GM18870 (cell line): ENCODE measurements around the gene INPP5J.
"Not testable (repeated sequence)": the region's sequence is repeated elsewhere in the genome, so short reads cannot be mapped to it uniquely, and the experiment has no call there.

ENCODE experiments used
- ATAC-seq: cut with Tn5 transposase; IDR thresholded peaks from one replicate; pipeline ENCODE4 v1.9.1; 2021; ENCODE audit warnings: moderate library complexity; ENCODE audit not compliant: unreplicated experiment

The INPP5J gene

DNA sequence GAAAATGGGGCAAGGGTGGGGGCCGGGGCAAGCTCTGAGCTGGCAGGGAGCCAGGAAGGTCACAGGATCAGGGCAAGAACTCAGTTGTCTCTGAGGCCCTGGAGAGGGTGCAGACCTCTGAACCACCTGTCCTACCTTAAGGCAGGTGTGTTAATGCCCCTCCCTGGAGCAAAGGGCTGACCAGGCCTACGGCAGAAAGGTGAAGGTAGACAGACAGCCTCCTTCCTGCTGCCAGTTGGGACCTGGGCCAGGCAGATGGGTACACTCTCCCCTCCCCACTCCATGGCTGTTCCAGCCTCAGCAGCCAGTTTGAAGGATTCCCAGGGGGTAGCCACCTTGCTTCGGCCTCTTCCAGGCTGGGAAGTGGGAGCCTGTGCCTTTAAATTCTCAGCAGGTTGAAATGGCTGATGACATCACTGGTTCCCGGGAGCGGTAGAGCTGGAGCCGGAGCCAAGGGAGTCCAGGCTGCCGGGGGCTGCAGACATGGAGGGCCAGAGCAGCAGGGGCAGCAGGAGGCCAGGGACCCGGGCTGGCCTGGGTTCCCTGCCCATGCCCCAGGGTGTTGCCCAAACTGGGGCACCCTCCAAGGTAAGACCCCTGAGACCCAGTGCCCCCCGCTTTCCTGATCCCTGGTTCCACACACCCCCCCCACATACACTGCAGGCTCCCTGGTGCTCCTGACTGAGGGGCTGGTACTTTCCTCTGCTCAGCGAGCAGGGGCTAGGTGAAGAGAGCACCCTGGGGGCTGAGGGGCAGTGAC is at the start of gene INPP5J:
INPP5J (plus strand) TSS at position 435 of the 760 bp plus-strand sequence; CDS start at position 484, 49 bp downstream.
- no peak for ATAC-seq

GRCh38 chr22:31073125-31073524 is 49.6 kb upstream of the INPP5J start:
- not testable (repeated sequence) for ATAC-seq

DNA sequence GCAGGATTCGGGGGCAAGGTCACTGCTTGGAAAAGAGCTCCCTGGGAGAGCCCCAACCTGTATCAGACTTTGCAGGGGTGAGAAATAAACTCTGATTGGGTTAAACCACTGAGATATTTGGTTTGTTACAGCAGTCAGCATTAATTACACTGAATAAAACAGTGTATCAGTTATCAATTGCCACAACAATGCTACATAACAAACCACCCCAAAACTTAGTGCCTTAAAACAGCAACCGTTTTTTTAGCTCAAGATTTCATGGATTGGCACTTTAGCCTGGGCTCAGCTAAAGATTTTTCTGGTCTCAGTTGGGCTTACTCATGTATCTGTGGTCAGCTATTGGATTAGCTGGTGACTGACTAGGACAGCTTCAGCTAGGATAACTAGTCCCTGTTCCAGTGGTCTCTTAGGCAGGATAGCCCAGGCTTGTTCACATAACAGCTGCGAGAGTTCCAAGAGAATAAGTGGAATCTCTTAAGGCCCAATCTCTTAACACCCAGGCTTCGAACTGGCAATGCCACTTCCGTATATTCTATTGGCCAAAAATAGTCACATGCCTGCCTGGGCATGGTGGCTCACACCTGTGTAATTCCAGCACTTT is 49.1 kb upstream of the INPP5J start:
- ATAC-seq, result not testable (repeated sequence)

DNA sequence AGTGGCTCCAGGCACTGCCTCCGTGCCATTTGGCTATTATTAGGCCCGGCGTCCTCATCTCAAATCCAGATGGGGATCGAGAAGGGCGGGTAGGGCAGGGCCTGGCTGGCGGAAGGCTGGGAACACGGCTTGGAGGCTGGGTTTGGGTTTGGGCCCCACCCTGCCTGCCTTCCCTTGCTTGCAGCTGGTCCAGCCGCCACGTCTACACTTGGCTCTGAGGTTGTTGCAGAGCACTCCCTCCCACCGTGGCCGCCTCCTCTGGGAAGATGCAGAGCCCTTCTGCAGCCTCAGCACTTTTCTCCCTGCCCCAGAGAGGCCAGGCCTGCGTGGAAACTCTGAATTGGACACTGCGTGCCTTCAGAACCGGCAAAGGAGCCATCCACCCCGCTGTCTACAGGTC is 46.8 kb upstream of the INPP5J start:
- ATAC-seq, result no peak

DNA sequence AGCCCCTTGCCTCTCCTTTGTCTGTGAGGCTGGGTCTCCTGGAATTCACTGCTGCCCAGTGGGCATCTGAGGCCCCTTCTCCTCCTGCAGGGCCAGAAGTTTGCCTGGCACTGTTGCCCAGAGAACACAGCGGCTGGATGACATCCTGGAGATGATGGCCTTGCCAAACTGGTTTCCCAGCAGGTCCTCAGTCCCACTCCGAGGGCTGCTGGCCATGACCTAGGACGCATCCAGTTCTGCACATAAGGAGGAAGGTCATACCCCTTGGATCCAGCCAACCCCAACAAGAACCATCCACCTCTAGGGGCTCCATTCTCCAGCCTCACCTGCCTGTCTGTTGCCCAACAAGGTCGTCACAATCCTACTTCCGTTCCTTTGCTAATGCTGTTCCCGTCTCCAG is 45.1 kb upstream of the INPP5J start:
- no peak for ATAC-seq

- not testable (repeated sequence) for ATAC-seq
These were observed 44.4 kb upstream of the INPP5J start for GRCh38 chr22:31078389-31078788.

GRCh38 chr22:31079095-31079642 is 43.6 kb upstream of the INPP5J start:
- ATAC-seq, result no peak

DNA sequence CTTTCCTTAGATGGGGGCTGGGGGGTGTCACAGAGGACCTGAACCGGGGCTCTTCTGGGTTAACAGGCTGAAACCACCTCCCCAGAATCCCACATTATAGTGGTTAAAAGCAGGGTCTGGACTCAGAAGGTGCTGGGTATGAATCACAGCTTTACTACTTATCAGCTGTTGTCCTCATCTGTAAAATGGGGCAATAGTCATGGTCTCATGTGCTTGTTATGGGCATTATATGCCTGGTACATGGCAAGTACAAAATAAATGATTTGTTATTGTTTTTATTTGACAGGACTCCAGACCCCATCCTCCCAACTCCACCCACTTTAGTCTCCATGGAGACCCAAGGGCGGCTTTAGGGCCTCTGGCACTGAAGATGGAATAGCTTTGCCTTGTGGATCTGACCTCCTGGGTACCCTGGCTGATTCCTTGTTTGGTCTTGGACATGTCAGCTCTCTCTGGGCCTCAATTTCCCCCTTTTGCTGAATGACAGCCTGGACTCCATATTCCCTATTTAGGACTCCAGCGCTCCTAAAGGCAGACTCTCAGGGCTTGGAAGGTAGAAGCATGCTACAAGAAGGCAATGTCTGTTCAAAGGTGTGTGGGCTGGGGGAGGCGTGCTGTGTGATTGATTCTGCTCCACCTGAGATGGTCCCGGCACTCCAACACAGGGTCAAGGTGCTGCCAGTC is 42.5 kb upstream of the INPP5J start:
- no peak for ATAC-seq

- ATAC-seq, result peak; percentile 53
These were observed 41.7 kb upstream of the INPP5J start, which contains the start of gene SMTN for GRCh38 chr22:31080848-31081649. TSS of gene SMTN (plus strand) at chr22:31081318. CDS start at chr22:31083259, 1,941 bp downstream.

GRCh38 chr22:31081963-31082605 is 40.7 kb upstream of the INPP5J start:
- ATAC-seq, result no peak

GRCh38 chr22:31082606-31083376 is 40.0 kb upstream of the INPP5J start:
- no peak for ATAC-seq

DNA sequence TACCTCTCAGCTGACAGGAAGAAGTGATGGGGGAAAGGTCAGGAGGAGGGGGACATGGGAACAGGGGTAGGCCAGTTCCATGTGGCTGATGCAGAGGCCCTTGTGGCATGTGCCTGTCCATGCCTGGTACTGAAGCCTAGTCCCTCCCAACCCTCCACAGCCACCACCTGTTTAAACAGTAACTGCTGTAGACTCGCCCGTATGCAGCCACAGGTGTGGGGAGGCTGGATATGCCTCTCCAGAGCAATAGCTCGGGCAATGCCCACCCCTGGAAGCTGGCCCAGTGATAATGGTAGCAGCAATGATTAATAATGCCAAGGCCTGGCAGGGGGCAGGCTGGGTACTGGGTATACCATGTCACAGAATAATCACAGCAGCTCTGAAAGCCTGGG is 39.4 kb upstream of the INPP5J start:
- ATAC-seq, result no peak

DNA sequence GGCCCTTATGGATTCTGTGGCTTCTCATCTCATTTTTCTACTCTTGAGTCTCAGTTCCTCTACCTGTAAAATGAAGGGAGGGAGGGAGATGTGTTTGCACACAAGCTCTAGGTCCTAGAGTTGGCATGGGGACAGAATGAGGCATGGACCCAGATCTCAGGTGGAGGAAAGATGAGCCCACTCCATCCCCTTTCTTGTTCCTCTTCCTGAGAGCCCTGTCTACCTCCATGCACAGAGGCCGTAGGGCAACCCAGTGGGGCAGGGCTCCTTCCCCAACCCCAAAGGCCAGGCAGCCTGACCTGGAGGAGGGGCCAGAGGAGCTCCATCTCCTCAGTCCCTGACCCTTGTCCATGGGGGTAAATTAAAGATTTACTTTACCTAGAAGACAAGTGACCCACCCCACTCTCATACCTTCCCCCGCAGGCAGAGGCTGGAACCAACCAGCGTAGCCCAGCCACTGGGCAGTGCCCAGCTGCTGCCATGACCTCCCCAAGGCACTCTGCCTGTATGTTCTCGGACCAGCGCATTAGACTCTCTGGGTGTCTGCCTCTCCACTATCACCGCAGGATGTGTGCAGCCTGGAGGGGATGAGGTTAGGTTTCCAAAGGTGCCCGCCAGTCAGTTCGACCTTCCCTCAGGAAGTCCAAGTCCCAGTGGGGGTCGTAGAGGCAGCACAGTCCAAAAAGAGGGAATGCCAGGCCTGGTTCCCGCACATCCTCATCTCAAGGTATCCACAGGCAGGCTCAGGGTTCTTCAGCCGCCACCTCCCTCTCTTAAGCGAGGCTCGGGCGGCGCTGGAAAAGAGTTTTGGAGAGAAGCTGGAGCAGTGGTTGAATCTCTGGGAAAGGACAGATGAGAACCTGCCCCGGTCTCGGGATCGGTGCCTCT is 38.6 kb upstream of the INPP5J start:
- ATAC-seq, result no peak

DNA sequence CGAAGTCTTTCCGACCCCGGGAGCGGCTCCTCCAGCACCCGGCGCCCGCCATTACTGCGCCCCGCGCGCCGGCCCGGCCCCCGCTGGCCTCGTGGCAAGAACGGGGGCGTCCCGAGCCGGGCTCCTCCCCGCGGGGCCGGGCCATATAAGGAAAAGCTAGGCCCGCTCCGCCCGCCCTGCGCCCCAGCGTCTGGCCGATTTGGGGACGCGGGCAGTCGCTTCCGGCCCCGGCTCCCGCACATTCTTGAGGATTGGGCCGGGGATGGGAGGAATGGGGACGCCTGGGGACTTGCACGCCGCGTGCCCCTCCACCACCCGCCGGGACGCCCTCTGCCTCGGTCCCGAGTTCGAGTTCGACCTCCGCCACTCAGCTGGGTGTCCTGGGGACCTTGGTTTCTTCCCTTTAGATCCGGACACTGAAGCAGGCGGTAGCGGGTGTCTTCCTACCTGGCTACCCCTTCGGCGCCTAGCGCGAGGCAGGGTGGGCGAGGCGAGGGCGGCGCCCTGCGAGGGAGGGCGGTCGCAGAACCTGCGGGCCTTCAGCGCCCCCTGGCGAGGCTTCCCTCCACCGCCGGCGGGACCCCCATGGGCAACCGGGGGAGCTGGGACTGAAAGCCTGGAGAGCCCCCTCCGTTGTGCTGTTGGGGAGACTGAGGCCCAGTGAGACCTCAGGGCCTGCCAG is 37.8 kb upstream of the INPP5J start:
- ATAC-seq, result no peak

DNA sequence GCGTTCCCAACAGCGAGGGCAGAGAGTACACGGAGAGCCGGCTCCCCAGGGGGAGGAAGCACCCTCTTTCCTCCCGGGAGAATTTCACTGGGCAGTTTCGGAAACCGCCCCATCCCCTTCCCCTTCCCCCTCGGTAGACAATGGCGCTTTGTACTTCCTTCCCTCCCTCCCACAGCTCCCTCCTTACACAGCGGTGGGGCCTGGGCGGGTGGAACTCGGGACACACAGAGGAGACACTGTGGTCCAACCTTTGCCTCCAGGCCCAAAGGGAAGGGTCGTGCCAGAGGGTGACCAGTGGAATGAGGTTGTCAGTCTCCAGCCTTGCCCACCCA is 37.3 kb upstream of the INPP5J start:
- ATAC-seq, result no peak

DNA sequence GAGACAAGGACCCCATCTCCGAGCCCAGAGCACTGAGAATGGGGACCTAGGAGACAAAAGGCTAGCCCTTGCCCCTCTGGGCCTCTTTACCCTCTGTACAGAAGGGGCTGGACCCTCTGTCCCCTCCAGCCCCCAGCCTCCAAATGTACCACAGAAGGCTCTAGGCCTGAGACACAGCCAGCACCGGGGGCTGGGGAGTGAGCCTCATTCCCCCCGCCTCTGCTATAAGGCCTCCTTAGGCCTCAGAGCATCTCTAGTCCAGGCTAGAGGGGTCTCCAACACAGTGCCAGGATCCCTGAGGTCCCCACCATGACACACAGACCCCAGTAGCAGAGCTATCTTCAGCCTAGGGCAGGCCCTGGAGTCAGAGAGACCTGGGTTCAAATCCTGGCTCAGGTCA is 36.8 kb upstream of the INPP5J start:
- ATAC-seq, result no peak

- ATAC-seq, result no peak
These were observed 35.9 kb upstream of the INPP5J start for GRCh38 chr22:31086703-31087330.

DNA sequence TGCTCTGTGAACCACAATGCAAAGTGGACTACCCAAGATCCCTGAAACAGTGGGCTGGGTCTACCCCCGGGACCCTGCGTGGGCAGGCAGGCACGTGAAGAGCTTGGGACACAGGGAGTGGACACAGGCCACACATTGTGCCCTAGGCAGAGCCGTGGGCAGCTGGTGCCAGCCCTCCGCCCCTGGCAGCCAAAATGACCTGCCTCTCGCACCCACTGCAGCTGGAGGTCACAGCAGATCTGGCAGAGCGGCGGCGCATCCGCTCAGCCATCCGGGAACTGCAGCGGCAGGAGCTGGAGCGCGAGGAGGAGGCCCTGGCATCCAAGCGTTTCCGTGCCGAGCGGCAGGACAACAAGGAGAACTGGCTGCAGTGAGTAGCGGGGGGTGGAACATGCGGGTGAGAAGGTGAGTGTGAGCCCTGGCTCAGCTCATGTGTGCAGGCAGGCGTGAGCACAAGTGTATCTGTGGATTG is 35.0 kb upstream of the INPP5J start:
- ATAC-seq, result no peak
